SU-DHL-6 (cell line): ENCODE data around the gene TFF2.

Source experiments
- H2AFZ ChIP-seq: fragments of 200-600 bp; sonication (generic); 2 replicates; pipeline ENCODE4 v1.6.1; 2014; ENCODE audit warnings: low read depth, mild to moderate bottlenecking, moderate library complexity, mixed read lengths, antibody characterized with exemption, low read length; ENCODE audit not compliant: severe bottlenecking
- H3F3A ChIP-seq: fragments of 200-600 bp; shearing (Covaris generic); 2 replicates; pipeline ENCODE4 v1.6.0; 2016; ENCODE audit warnings: antibody characterized with exemption, mild to moderate bottlenecking; ENCODE audit not compliant: insufficient read depth
- H3K27ac ChIP-seq: fragments of 200-600 bp; sonication (generic); 2 replicates; pipeline ENCODE4 v1.5.1; 2016; ENCODE audit warnings: low read depth, mild to moderate bottlenecking, low read length, moderate library complexity, mixed read lengths
- H3K27me3 ChIP-seq: fragments of 200-600 bp; sonication (generic), shearing (Covaris generic); 2 replicates; pipeline ENCODE4 v1.6.0; 2014; ENCODE audit warnings: mild to moderate bottlenecking, low read length
- H3K36me3 ChIP-seq: fragments of 200-600 bp; sonication (generic); 2 replicates; pipeline ENCODE4 v1.6.1; 2014; ENCODE audit warnings: mild to moderate bottlenecking, low read length, mixed read lengths
- H3K4me2 ChIP-seq: fragments of 300-600, 200-600 bp; shearing (Covaris generic), sonication (generic); 2 replicates; pipeline ENCODE4 v1.6.0; 2014; ENCODE audit warnings: low read length, low read depth, mild to moderate bottlenecking; ENCODE audit not compliant: poor library complexity, severe bottlenecking
- H3K4me3 ChIP-seq: fragments of 200-600 bp; sonication (generic); 2 replicates; pipeline ENCODE4 v1.5.1; 2014; ENCODE audit warnings: antibody characterized with exemption, low read length, mild to moderate bottlenecking, mixed read lengths; ENCODE audit not compliant: insufficient read depth, poor library complexity, severe bottlenecking
- H3K79me2 ChIP-seq: fragments of 200-600 bp; sonication (generic); 2 replicates; pipeline ENCODE4 v1.6.1; 2014; ENCODE audit warnings: mild to moderate bottlenecking, low read length, moderate library complexity; ENCODE audit not compliant: insufficient read depth
- H3K9ac ChIP-seq: fragments of 200-600 bp; sonication (generic); 2 replicates; pipeline ENCODE4 v1.7.0; 2014; ENCODE audit warnings: mild to moderate bottlenecking, low read length
- H3K9me2 ChIP-seq: fragments of 200-600 bp; sonication (generic); replicated peaks from 2 replicates; pipeline ENCODE4 v1.6.1; 2014; ENCODE audit warnings: low read length; ENCODE audit not compliant: insufficient read depth
- H3K9me3 ChIP-seq: fragments of 200-600 bp; sonication (generic); 2 replicates; pipeline ENCODE4 v1.6.1; 2014; ENCODE audit warnings: low read length, mixed read lengths; ENCODE audit not compliant: insufficient read depth
- H4K20me1 ChIP-seq: fragments of 200-600 bp; sonication (generic); 2 replicates; pipeline ENCODE4 v1.6.1; 2014; ENCODE audit warnings: low read depth, mild to moderate bottlenecking, antibody characterized with exemption, low read length, moderate library complexity, mixed read lengths
- CTCF ChIP-seq: fragments of 200-600 bp; sonication (generic); IDR thresholded peaks from one replicate; pipeline ENCODE4 v1.5.1; 2017; ENCODE audit warnings: antibody characterized with exemption, mild to moderate bottlenecking, low read length, moderate library complexity; ENCODE audit not compliant: insufficient read depth, poor library complexity, severe bottlenecking
- EZH2phosphoT487 ChIP-seq: fragments of 200-600 bp; sonication (generic), shearing (Covaris generic); conservative IDR thresholded peaks from 2 replicates; pipeline ENCODE4 v1.6.1; 2018; ENCODE audit warnings: mild to moderate bottlenecking, antibody characterized with exemption, low read length, moderate library complexity, mixed read lengths

TFF2 gene

GRCh38 chr21:42351626-42352440 lies 1.0 kb upstream of the TFF2 start:
- Histone ChIP-seq H2AFZ (no peak overlapping the region), H3K4me3 (no peak overlapping the region), H3K79me2 (no peaks in the 10 kb centered on the region), H3K9me3 (no peaks in the 10 kb centered on the region), H3F3A (no peaks in the 10 kb centered on the region), H3K4me2 (no peak overlapping the region), H3K9ac (no peak overlapping the region), H3K27me3 (no peaks in the 10 kb centered on the region), H4K20me1 (no peaks in the 10 kb centered on the region), H3K9me2 (no peaks in the 10 kb centered on the region), H3K36me3 (no peaks in the 10 kb centered on the region), H3K27ac (no peak overlapping the region)
- TF ChIP-seq EZH2phosphoT487 (no peak), CTCF (no peak)

GRCh38 chr21:42350318-42350910 lies 380 bp downstream of the TFF2 start:
- H3K27me3 ChIP-seq = no peaks in the 10 kb centered on the region
- no peaks in the 10 kb centered on the region for H3K9me3 ChIP-seq
- H3K79me2 ChIP-seq = no peaks in the 10 kb centered on the region
- no peak overlapping the region for H3K4me2 ChIP-seq
- no peaks in the 10 kb centered on the region for H3F3A ChIP-seq
- no peak overlapping the region for H3K4me3 ChIP-seq
- H4K20me1 ChIP-seq = no peaks in the 10 kb centered on the region
- TF ChIP-seq CTCF (no peak), EZH2phosphoT487 (no peak)
- no peaks in the 10 kb centered on the region for H3K9me2 ChIP-seq
- no peak overlapping the region for H3K9ac ChIP-seq
- H3K36me3 ChIP-seq = no peaks in the 10 kb centered on the region
- no peak overlapping the region for H3K27ac ChIP-seq
- H2AFZ ChIP-seq = no peak overlapping the region

- no peak overlapping the region for H3K4me2 ChIP-seq
- H3K4me3 ChIP-seq = no peak overlapping the region
- no peaks in the 10 kb centered on the region for H3K27me3 ChIP-seq
- TF ChIP-seq CTCF (no peak), EZH2phosphoT487 (no peak)
- H3K79me2 ChIP-seq = no peaks in the 10 kb centered on the region
- no peak overlapping the region for H3K27ac ChIP-seq
- H3K36me3 ChIP-seq = no peaks in the 10 kb centered on the region
- no peaks in the 10 kb centered on the region for H4K20me1 ChIP-seq
- no peak overlapping the region for H2AFZ ChIP-seq
- no peaks in the 10 kb centered on the region for H3K9me3 ChIP-seq
- no peak overlapping the region for H3K9ac ChIP-seq
- H3K9me2 ChIP-seq = no peaks in the 10 kb centered on the region
- H3F3A ChIP-seq = no peaks in the 10 kb centered on the region
Observed at GRCh38 chr21:42349420-42350317, 1.1 kb downstream of the TFF2 start.
